HG03135 (cell line): Measurements from ENCODE around the gene CPHXL2.
A peak's percentile ranks its signal among the peaks of the same experiment; 100 is the strongest.

Experiments used
- ATAC-seq: cut with Tn5 transposase; IDR thresholded peaks from one replicate; pipeline ENCODE4 v1.9.1; 2021; ENCODE audit warnings: mild to moderate bottlenecking, moderate library complexity; ENCODE audit not compliant: unreplicated experiment

Gene CPHXL2

GRCh38 chr16:75676909-75677308 is at the start of gene CPHXL2:
CPHXL2 (minus strand) TSS chr16:75677009; CDS start chr16:75676999, 10 bp downstream.
- ATAC-seq = no peak

DNA sequence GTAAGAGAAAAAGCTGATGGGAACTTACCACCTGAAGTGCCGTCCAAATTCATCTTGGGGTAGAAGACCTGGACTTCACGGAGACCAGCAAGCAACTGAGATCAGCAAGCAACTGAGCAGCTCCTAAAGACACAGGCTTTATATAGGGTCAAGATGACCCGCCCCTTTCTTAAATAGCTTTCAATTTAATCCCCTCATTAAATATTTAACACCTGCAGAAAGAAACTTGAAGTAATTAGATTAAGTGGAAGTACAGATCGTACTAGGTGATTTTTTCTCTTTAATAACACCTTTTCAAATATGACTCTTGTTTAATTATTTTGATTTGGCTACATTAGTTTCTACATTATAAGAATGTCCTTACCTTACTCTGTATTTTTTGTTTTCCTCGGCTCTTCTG is 49.6 kb upstream of the CPHXL2 start, which contains the start of gene CPHXL:
Gene CPHXL (minus strand): TSS at position 101 of the 400 bp plus-strand sequence. CDS start 48 bp downstream, at position 53.
- no peak for ATAC-seq

GRCh38 chr16:75718452-75718851 is 41.6 kb upstream of the CPHXL2 start:
- ATAC-seq = no peak

DNA sequence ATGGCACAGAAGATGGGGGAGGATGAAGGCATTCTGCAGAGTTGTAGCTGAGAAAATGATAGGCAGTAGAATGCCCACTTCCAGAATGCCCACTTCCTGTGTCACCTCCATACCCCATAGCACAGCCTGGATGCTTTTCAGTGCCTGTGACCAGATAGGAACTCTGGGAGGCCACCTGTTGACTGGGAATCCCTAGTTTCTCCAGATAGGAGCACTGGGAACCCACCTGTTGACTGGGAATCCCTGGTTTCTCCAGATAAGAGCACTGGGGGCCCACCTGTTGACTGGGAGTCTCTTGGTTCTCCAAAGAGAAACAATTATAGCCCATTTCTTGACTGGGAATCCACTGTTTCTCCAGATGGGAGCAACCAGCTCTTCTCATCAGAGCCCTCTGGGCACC is 37.9 kb upstream of the CPHXL2 start:
- no peak for ATAC-seq

- no peak for ATAC-seq
These were observed 33.5 kb upstream of the CPHXL2 start for GRCh38 chr16:75710344-75710743.

GRCh38 chr16:75703306-75703705 is 26.5 kb upstream of the CPHXL2 start:
- no peak for ATAC-seq

DNA sequence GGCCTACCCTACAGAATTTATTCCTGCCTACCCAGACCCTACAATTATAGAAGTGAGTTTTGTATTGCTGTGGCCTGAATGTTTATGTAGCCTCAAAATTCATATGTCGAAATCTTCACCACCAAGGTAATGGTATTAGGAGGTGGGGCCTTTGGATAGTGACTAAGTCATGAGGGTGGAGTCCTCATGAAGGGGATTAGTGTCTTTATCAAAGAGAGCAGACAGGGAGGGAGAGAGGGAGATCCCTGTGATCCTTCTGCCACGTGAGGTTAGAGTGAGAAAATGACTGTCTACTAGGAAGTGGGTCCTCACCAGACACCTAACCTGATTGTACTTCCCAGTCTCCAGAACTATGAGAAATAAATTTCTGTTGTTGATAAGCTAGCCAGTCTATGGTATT is 25.4 kb upstream of the CPHXL2 start:
- ATAC-seq = no peak

- no peak for ATAC-seq
These were observed 24.6 kb upstream of the CPHXL2 start, which contains the start of gene DUXB for GRCh38 chr16:75701361-75701760. DUXB (minus strand) TSS chr16:75701461; CDS start chr16:75701418, 43 bp downstream.

GRCh38 chr16:75697571-75697970 is 20.8 kb upstream of the CPHXL2 start:
- no peak for ATAC-seq

- ATAC-seq = no peak
These were observed 18.9 kb upstream of the CPHXL2 start for GRCh38 chr16:75695708-75696107.

DNA sequence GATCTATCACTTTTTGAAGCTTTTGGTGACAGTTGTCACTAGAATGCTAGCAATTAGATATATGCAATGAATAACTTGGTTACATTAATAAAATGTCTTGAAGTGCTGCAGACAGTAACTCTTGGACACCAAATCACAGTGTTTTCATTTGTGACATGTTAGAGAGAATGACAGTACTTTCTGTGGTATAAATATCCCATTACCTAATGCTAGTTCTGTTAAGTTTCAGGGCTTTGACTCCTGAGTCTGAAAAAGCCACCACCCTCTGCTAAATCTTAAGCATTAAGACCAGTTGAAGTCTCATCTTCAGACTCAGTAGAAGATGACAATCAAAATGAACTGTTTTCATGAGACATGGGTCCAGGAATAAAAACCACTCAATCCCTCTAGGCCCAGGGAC is 10.6 kb upstream of the CPHXL2 start:
- no peak for ATAC-seq

DNA sequence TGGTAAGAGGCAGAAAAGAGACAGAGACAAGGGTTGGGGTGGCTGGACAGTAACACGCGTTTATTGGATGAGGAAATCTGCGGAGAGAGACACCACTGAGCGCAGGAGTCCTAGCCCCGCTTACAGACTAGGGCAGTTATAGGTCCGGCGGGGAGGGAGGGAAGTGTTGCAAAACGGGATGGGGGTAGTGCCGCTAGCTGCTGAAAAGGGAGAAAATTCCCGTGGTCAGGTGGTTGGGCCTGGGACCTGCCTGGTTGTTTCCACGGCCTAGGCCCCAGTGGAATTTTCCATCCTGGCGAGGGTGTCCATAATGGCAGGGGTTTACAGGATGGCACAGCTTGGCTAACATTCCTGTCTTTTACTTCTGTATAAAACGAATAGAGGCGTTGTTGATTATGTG is 5.5 kb upstream of the CPHXL2 start:
- ATAC-seq = no peak

- no peak for ATAC-seq
These were observed 2.6 kb upstream of the CPHXL2 start for GRCh38 chr16:75679366-75679765.

- no peak for ATAC-seq
These were observed 9.3 kb downstream of the CPHXL2 start for GRCh38 chr16:75667503-75667902.

DNA sequence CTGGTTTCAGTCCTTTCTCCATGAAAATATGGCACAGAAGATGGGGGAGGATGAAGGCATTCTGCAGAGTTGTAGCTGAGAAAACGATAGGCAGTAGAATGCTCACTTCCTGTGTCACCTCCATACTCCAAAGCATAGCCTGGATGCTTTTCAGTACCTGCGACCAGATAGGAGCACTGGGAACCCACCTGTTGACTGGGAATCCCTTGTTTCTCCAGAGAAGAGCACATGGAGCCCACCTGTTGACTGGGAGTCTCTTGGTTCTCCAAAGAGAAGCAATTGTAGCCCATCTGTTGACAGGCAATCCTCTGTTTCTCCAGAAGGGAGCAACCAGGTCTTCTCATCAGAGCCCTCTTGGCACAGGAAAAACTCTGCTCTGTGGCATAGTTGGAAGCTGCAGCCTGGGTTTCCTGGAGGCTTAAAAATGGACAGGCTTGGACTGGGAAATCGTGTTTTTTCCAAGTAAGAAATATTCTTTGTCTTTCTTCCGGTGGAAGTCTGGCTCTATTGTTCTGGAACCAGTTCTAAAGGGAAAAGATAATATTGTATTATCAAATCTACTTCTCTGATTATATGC is 16.0 kb downstream of the CPHXL2 start:
- no peak for ATAC-seq

DNA sequence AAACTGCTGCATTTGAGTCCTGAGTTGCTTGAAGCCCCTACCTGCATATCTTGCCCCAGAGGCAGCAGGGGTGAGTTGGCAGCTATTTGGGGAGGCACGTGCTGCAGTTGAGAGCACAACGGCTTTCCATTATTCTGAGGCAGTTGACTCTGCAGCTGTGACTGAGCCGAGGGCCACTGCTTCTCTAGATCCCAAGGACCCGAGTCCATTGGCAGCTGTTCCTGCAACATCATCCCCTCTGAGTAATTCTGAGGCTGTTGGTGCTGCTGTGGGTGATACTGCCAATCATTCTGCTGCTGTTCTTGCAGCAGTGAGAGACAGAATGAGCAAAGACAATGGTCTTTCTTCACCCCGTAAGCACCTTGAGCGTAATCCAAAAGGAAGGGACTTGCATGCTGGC is 16.5 kb downstream of the CPHXL2 start:
- ATAC-seq = no peak

GRCh38 chr16:75658175-75658574 is 18.6 kb downstream of the CPHXL2 start:
- no peak for ATAC-seq

- no peak for ATAC-seq
These were observed 22.9 kb downstream of the CPHXL2 start for GRCh38 chr16:75653922-75654321.

DNA sequence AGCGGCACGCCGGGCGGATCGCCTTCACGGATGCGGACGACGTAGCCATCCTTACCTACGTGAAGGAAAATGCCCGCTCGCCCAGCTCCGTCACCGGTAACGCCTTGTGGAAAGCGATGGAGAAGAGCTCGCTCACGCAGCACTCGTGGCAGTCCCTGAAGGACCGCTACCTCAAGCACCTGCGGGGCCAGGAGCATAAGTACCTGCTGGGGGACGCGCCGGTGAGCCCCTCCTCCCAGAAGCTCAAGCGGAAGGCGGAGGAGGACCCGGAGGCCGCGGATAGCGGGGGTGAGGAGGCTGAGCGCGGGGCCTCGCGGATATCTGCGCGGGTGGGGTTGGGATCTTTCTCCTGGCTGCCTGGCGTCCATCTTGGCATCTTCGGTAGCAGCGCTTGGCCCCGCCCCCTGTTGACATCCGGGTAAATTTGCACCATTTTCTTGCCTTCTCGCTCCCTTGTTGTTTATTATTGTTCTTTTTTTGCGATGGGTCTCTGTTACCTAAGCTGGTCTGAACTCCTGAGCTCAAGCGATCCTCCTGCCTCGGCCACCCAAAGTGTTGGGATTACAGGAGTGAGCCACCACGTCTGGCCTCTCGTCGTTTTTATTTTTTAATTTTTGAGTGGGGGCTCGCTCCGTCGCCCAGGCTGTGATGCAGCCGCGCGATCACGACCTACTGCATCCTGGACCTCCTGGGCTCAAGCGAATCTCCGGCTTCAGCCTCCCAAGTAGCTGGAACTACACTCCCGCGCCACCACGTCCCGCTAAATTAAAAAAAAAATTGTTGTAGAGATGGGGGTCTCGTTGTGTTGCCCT is 28.3 kb downstream of the CPHXL2 start:
- ATAC-seq = peak; percentile 39

DNA sequence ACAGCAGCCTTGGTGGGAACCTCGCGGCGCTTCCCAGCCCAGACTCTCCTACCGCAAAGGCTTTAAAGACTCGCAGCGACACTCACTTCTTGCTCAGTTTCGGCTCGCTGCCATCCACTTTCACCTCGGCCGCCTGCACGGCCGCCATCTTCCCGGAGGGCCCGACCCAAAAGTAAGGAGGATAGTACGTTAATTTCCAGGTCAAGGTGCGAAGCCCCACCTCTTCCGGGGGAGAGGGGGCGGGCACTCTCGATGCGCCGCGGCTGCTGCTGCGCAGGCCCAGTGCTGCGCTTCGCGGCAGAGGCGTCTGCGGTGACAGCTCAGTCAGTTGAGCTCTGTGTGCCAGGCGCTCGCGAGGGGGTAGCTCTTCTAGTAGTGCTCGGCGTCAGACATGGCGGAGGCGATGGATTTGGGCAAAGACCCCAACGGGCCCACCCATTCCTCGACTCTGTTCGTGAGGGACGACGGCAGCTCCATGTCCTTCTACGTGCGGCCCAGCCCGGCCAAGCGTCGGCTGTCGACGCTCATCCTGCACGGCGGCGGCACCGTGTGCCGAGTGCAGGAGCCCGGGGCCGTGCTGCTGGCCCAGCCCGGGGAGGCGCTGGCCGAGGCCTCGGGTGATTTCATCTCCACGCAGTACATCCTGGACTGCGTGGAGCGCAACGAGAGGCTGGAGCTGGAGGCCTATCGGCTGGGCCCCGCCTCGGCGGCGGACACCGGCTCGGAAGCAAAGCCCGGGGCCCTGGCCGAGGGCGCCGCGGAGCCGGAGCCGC is 29.1 kb downstream of the CPHXL2 start, which contains the start of the genes KARS1 and TERF2IP:
Gene KARS1 (minus strand): TSS at position 174 of the 773 bp plus-strand sequence. CDS start 26 bp downstream, at position 148.
Gene TERF2IP (plus strand): TSS at position 282 of the 773 bp plus-strand sequence. CDS start 110 bp downstream, at position 392.
- peak; percentile 85 for ATAC-seq

GRCh38 chr16:75647112-75647491 is 29.7 kb downstream of the CPHXL2 start:
- peak; percentile 19 for ATAC-seq
